K562 (cell line): Measurements from ENCODE around the gene AGPAT2. TPM values are rescaled to one million over a fixed set of nuclear protein-coding genes. Genes with fewer than 3 reads are reported as not detected.
A peak's percentile ranks its signal among the peaks of the same experiment; 100 is the strongest.

Experiments used
- BHLHE40 ChIP-seq: IDR thresholded peaks from 2 replicates; pipeline ENCODE4 v1.6.1; 2011; ENCODE audit warnings: low read length, improper control_type of control experiment
- CC2D1A ChIP-seq: fragments of 450-650 bp; IDR thresholded peaks from 2 replicates; pipeline ENCODE4 v1.6.1; 2017; ENCODE audit warnings: mild to moderate bottlenecking
- CXXC5 ChIP-seq: fragments of 250-450 bp; sonication (Bioruptor Pico); IDR thresholded peaks from 2 replicates; pipeline ENCODE4 v1.8.0; 2022; ENCODE audit warnings: inconsistent platforms, mild to moderate bottlenecking, moderate library complexity
- DIDO1 ChIP-seq: fragments of 450-650 bp; IDR thresholded peaks from 2 replicates; pipeline ENCODE4 v1.6.1; 2016; ENCODE audit warnings: low read depth, missing biosample characterization, missing genetic modification characterization
- EP300 ChIP-seq: IDR thresholded peaks from 2 replicates; pipeline ENCODE4 v1.6.1; 2012; ENCODE audit warnings: low read length, improper control_type of control experiment
- GATAD2A ChIP-seq: fragments of 450-650 bp; IDR thresholded peaks from 2 replicates; pipeline ENCODE4 v1.6.1; 2017
- GMEB1 ChIP-seq: fragments of 250-450 bp; sonication (Bioruptor Pico); IDR thresholded peaks from 2 replicates; pipeline ENCODE4 v1.4.0; 2020; ENCODE audit warnings: mild to moderate bottlenecking
- HMGXB4 ChIP-seq: sonication (generic); formaldehyde crosslinking; IDR thresholded peaks from 2 replicates; pipeline ENCODE4 v1.8.1; 2023; ENCODE audit warnings: mild to moderate bottlenecking, missing genetic modification reagents
- ID3 ChIP-seq, 2 experiments: fragments of 250-450 bp in 1 of 2; fragments of 450-650 bp in 1 of 2; sonication (Bioruptor Pico) in 1 of 2; IDR thresholded peaks; 2 replicates each; pipeline versions ENCODE4 v1.6.1 to v1.8.0; 2016 to 2021; ENCODE audit warnings: mild to moderate bottlenecking in 2 of 2, moderate library complexity in 2 of 2, missing compliant biosample characterization in 1 of 2, missing genetic modification characterization in 1 of 2
- IRF1 ChIP-seq: sonication (generic); formaldehyde crosslinking; IDR thresholded peaks from 2 replicates; pipeline ENCODE4 v1.8.0; 2022; ENCODE audit warnings: missing genetic modification reagents, mild to moderate bottlenecking, borderline replicate concordance
- LCOR ChIP-seq: sonication (generic); formaldehyde crosslinking; IDR thresholded peaks from 2 replicates; pipeline ENCODE4 v1.8.0; 2022; ENCODE audit warnings: mild to moderate bottlenecking, missing genetic modification reagents
- LEF1 ChIP-seq: fragments of 450-650 bp; IDR thresholded peaks from 2 replicates; pipeline ENCODE4 v1.6.1; 2016; ENCODE audit warnings: mild to moderate bottlenecking
- MBD1 ChIP-seq: fragments of 250-450 bp; sonication (Bioruptor Pico); IDR thresholded peaks from 2 replicates; pipeline ENCODE4 v1.8.0; 2022; ENCODE audit warnings: inconsistent platforms
- MEIS2 ChIP-seq: fragments of 450-650 bp; IDR thresholded peaks from 2 replicates; pipeline ENCODE4 v1.6.1; 2014; ENCODE audit warnings: mild to moderate bottlenecking; ENCODE audit not compliant: partially characterized antibody
- NFXL1 ChIP-seq: fragments of 450-650 bp; formaldehyde crosslinking; IDR thresholded peaks from 2 replicates; pipeline ENCODE4 v1.4.0; 2021; ENCODE audit warnings: mild to moderate bottlenecking
- TEAD4 ChIP-seq, 2 experiments: sonication (generic) in 1 of 2; formaldehyde crosslinking in 1 of 2; IDR thresholded peaks; 2 replicates each; pipeline versions ENCODE4 v1.6.1 to v1.8.0; 2012 to 2022; ENCODE audit warnings: borderline replicate concordance in 1 of 2, inconsistent platforms in 1 of 2, low read length in 1 of 2, mild to moderate bottlenecking in 1 of 2, missing genetic modification reagents in 1 of 2
- TFAM ChIP-seq: fragments of 250-450 bp; sonication (Bioruptor Pico); conservative IDR thresholded peaks from 2 replicates; pipeline ENCODE4 v1.5.0; 2021; ENCODE audit warnings: mild to moderate bottlenecking, moderate library complexity
- ZBED1 ChIP-seq: IDR thresholded peaks from 2 replicates; pipeline ENCODE4 v1.6.1; 2014
- ZNF134 ChIP-seq: fragments of 250-450 bp; sonication (Bioruptor Pico); conservative IDR thresholded peaks from 2 replicates; pipeline ENCODE4 v1.4.0; 2020
- ZNF766 ChIP-seq: fragments of 200-800 bp; sonication (Bioruptor generic); conservative IDR thresholded peaks from 2 replicates; pipeline ENCODE4 v1.6.1; 2016; ENCODE audit warnings: missing genetic modification characterization, missing compliant biosample characterization
- polyA plus RNA-seq, 8 experiments: library from polyadenylated mRNA; depleted of rRNA in 4 of 8; stranded (reverse) in 5 of 8; unstranded in 3 of 8; fragments of >200 nt; fragmentation: Nextera tagmentation in 2 of 8; fragmentation: Illumina TruSeq in 1 of 8; extraction: Ambion mirVana in 2 of 8; extraction: Trizol in 1 of 8; gene quantifications; 2 replicates each; pipeline versions ENCODE4 v1.2.1 to v1.2.3, GENCODE V29; 2011 to 2014; ENCODE audit warnings: inconsistent platforms in 1 of 8, missing spikeins in 1 of 8
- total RNA-seq, 7 experiments: library from RNA; depleted of rRNA in 6 of 7; stranded (reverse); fragments of >200 nt in 6 of 7; fragmentation: Illumina TruSeq in 2 of 7; extraction: Trizol in 2 of 7; gene quantifications; 2 replicates each; pipeline versions ENCODE4 v1.2.1 to v1.2.3, GENCODE V29; 2011 to 2021; ENCODE audit warnings: low replicate concordance in 1 of 7

AGPAT2 gene
- total and polyA plus RNA-seq, 9 of the 15 experiments (the other 6 are each of a cell fraction or from before 2014, with no cell fraction given): 0.13 to 54.5 (median 23.9) TPM

GRCh38 chr9:136662656-136663581 lies 24.3 kb downstream of the AGPAT2 start, which contains the start of gene EGFL7 (continued):
- TF ChIP-seq EP300: peak; percentile 90
- TF ChIP-seq MBD1 (CRISPR knock-in tag): no peak
- TF ChIP-seq IRF1 (CRISPR knock-in tag): no peak
- no peak for TF ChIP-seq TFAM
- 0 out of 2 replicates have a peak, but pooled peaks have one; percentile 43 for TF ChIP-seq HMGXB4 (CRISPR knock-in tag)
- peak; percentile 70; the same call in 1 of the 2 replicates for TF ChIP-seq ZBED1
- TF ChIP-seq ZNF766 (CRISPR knock-in tag): peak; percentile 67
- peak; percentile 99 for TF ChIP-seq CXXC5 (CRISPR knock-in tag)
- TF ChIP-seq NFXL1 (CRISPR knock-in tag): no peak
- peak; percentile 72; the same call in 1 of the 2 replicates for TF ChIP-seq LEF1
- peak; percentile 78 for TF ChIP-seq TEAD4 (IDR thresholded peaks at IDR 0.05; ENCODE audit: low read length)
- TF ChIP-seq TEAD4 (CRISPR knock-in tag; IDR thresholded peaks at IDR 0.05; ENCODE audit: borderline replicate concordance): no peak
- 0 out of 2 replicates have a peak, but pooled peaks have one; percentile 28 for TF ChIP-seq GATAD2A
- TF ChIP-seq BHLHE40: no peak; the same call in none of the 2 replicates
- TF ChIP-seq DIDO1 (tag): no peak
- TF ChIP-seq MEIS2: peak; percentile 26
- no peak for TF ChIP-seq ZNF134 (CRISPR knock-in tag)
- TF ChIP-seq CC2D1A: peak; percentile 74; the same call in 1 of the 2 replicates
- peak; percentile 80 for TF ChIP-seq LCOR
- TF ChIP-seq ID3 (CRISPR knock-in tag; IDR thresholded peaks at IDR 0.05): no peak
- TF ChIP-seq ID3 (tag; IDR thresholded peaks at IDR 0.05): peak; percentile 56; the same call in 1 of the 2 replicates
- no peak for TF ChIP-seq GMEB1 (CRISPR knock-in tag)
